Astrocyte (in vitro differentiated cells and primary cell): ENCODE results near the gene CCK.

ENCODE experiments used
- EZH2 ChIP-seq: IDR thresholded peaks from 2 replicates; pipeline ENCODE4 v1.6.1; 2012; ENCODE audit warnings: mild to moderate bottlenecking, low read length, inconsistent platforms; ENCODE audit not compliant: insufficient read depth
- TF ChIP-seq, protein P1 (sequence below): IDR thresholded peaks from 2 replicates; pipeline ENCODE4 v1.5.1; 2011; ENCODE audit warnings: low read depth, mild to moderate bottlenecking, inconsistent platforms, low read length, moderate library complexity; ENCODE audit not compliant: insufficient read depth

DNA sequence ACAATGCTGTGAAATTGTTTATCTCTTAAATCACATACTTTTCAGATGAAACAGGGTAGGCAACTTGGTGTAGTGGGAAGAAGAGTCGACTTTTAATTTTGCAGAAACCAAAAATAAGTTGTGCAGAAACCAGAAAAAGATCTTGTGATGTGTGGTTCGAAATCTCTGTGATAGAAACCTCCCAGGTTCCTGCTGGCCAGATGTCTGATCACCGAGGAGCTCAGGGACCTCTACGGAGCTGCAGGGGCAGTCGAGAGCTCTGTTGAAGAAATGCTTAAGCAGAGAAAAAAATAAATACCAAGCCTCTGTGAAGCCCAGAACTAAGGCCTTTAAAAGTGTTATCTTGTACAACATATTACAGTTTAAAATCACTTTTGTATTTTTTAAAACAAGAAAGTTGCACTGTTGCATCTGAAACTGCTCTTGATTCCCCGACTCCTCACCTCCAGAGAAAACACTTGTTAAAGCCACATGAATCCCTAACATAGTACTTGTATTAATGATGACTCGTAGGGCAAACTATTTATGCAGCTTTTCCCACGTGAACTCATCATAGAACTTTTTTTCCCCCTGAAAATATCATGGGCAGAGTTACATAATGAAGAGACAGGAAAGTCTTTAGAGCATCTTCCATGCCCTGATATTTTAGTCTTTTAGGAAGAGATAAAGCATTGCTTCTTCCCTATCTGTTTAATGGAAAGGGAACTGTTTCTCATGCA, 51.3 kb downstream of the CCK start:
- TF ChIP-seq, protein P1, sequence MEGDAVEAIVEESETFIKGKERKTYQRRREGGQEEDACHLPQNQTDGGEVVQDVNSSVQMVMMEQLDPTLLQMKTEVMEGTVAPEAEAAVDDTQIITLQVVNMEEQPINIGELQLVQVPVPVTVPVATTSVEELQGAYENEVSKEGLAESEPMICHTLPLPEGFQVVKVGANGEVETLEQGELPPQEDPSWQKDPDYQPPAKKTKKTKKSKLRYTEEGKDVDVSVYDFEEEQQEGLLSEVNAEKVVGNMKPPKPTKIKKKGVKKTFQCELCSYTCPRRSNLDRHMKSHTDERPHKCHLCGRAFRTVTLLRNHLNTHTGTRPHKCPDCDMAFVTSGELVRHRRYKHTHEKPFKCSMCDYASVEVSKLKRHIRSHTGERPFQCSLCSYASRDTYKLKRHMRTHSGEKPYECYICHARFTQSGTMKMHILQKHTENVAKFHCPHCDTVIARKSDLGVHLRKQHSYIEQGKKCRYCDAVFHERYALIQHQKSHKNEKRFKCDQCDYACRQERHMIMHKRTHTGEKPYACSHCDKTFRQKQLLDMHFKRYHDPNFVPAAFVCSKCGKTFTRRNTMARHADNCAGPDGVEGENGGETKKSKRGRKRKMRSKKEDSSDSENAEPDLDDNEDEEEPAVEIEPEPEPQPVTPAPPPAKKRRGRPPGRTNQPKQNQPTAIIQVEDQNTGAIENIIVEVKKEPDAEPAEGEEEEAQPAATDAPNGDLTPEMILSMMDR, result no peak
- TF ChIP-seq EZH2, result no peak
